ENCODE results near the gene NPHP4. TPM values are rescaled to one million over a fixed set of nuclear protein-coding genes. Genes with fewer than 3 reads are reported as not detected.

NPHP4 gene
- total RNA-seq, 2 donors from 2014 or later = 6.2 to 15.9 TPM

- H3K27me3 ChIP-seq = no peaks in the 10 kb centered on the region
- H3K4me3 ChIP-seq = no peak overlapping the region
- no peaks in the 10 kb centered on the region for H3K36me3 ChIP-seq
- no peak overlapping the region for H3K9ac ChIP-seq (ENCODE audit: low read depth in 2 of 2, low read length in 2 of 2)
- no peak for TF ChIP-seq CTCF (IDR thresholded peaks at IDR 0.05)
- intact Hi-C loops (cut with DNase I) = no loop called here
- H3K4me1 ChIP-seq = no peaks in the 10 kb centered on the region
- H3K27ac ChIP-seq = no peak overlapping the region
- no peak for DNase-seq
- H3K9me3 ChIP-seq = no peaks in the 10 kb centered on the region
These were observed 129.0 kb downstream of the NPHP4 start for GRCh38 chr1:5863238-5863637.

GRCh38 chr1:5861871-5862825, 130.1 kb downstream of the NPHP4 start:
- intact Hi-C loops (cut with DNase I) = no loop called here
- no peaks in the 10 kb centered on the region for H3K9me3 ChIP-seq
- H3K27me3 ChIP-seq = no peaks in the 10 kb centered on the region
- no peak overlapping the region for H3K9ac ChIP-seq (ENCODE audit: low read depth in 2 of 2, low read length in 2 of 2)
- H3K27ac ChIP-seq = no peak overlapping the region
- no peak overlapping the region for H3K4me3 ChIP-seq
- no peaks in the 10 kb centered on the region for H3K4me1 ChIP-seq
- DNase-seq = no peak
- no peaks in the 10 kb centered on the region for H3K36me3 ChIP-seq
- TF ChIP-seq CTCF (IDR thresholded peaks at IDR 0.05) = no peak

DNA sequence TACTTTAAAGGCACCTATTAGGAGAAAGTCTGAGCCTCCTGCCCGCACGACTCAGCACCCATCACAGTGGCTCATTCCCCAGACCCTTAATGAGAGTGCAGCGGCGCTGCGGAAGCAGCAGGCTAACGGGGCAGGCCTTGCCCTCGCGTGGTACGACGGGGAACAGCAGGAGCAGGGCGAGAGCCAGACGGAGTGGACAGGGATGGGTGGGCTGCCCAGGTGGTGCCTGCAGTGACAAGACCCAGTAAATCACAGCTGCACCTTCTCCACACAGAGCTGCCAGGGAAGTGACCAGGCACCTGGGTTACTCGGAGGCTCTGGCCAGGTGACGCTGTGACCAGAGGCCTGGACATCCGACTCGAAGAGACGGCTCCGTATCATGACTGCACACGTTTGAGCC, 131.9 kb downstream of the NPHP4 start:
- Histone ChIP-seq H3K4me3 (no peak overlapping the region), H3K27me3 (no peaks in the 10 kb centered on the region), H3K9me3 (no peaks in the 10 kb centered on the region), H3K9ac (ENCODE audit: low read depth in 2 of 2, low read length in 2 of 2) (no peak overlapping the region), H3K27ac (no peak overlapping the region), H3K4me1 (no peaks in the 10 kb centered on the region), H3K36me3 (no peaks in the 10 kb centered on the region)
- intact Hi-C loops (cut with DNase I) = no loop called here
- no peak for TF ChIP-seq CTCF (IDR thresholded peaks at IDR 0.05)
- DNase-seq = no peak

DNA sequence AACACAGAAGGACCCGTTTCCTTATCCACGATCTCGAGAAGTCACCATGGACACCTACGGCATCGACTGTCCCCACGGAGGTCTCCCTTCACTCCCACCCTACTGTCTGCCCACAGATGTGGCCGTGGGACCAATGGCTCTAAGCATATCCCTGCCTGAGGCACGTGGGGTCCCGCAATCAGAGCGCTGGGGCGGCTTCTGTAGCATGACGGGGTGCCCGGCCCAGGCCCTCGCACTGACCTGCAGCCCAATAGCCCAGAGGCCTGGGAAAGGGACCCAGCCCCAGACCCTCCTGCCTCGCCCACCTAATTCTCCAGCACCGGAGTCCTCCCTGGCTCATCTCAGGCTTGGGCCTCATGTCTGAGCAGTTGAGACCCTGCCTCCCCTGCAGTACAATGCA, 132.5 kb downstream of the NPHP4 start:
- no peaks in the 10 kb centered on the region for H3K4me1 ChIP-seq
- intact Hi-C loops (cut with DNase I) = no loop called here
- TF ChIP-seq CTCF (IDR thresholded peaks at IDR 0.05) = no peak

DNA sequence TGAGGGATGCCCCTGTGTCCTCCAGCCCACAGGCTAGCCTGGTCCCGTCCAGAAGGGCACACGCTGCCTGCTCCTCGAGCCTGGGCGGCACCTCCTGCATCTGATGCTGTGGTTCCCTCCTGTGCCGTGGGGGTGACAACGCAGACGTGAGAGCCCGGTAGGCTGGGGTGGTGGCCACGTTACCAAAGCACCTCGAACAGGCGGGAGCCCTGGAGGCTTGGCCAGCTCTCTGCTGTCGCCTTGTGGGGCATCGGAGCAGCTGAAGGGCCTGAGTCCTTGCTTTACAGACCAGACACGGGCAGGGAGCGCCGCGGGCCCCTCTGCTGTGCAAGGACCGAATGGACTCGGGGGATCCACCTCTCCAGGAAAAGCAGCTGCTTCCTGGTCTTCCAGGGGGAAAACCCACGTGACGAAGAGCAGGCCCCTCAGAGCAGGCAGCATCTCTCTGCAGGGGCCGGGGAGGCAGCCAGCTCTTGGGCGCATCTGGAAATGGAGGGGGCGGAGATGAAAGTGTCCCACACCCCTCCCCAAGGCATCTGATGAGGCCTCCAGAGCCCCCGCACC, 133.3 kb downstream of the NPHP4 start:
- Histone ChIP-seq H3K9me3 (no peaks in the 10 kb centered on the region), H3K36me3 (no peaks in the 10 kb centered on the region), H3K4me3 (no peak overlapping the region), H3K9ac (ENCODE audit: low read depth in 2 of 2, low read length in 2 of 2) (no peak overlapping the region), H3K27me3 (no peaks in the 10 kb centered on the region), H3K27ac (no peak overlapping the region), H3K4me1 (no peaks in the 10 kb centered on the region)
- no peak for DNase-seq
- no peak for TF ChIP-seq CTCF (IDR thresholded peaks at IDR 0.05)
- intact Hi-C loops (cut with DNase I) = no loop called here

More for the DNA sequence above, 132.5 kb downstream of the NPHP4 start:
- no peak overlapping the region for H3K9ac ChIP-seq (ENCODE audit: low read depth in 2 of 2, low read length in 2 of 2)
- no peaks in the 10 kb centered on the region for H3K27me3 ChIP-seq
- no peaks in the 10 kb centered on the region for H3K36me3 ChIP-seq
- H3K4me3 ChIP-seq = no peak overlapping the region
- no peak for DNase-seq
- H3K27ac ChIP-seq = no peak overlapping the region
- H3K9me3 ChIP-seq = no peaks in the 10 kb centered on the region
